ENCODE results near the gene RASGRF2.

Gene RASGRF2

DNA sequence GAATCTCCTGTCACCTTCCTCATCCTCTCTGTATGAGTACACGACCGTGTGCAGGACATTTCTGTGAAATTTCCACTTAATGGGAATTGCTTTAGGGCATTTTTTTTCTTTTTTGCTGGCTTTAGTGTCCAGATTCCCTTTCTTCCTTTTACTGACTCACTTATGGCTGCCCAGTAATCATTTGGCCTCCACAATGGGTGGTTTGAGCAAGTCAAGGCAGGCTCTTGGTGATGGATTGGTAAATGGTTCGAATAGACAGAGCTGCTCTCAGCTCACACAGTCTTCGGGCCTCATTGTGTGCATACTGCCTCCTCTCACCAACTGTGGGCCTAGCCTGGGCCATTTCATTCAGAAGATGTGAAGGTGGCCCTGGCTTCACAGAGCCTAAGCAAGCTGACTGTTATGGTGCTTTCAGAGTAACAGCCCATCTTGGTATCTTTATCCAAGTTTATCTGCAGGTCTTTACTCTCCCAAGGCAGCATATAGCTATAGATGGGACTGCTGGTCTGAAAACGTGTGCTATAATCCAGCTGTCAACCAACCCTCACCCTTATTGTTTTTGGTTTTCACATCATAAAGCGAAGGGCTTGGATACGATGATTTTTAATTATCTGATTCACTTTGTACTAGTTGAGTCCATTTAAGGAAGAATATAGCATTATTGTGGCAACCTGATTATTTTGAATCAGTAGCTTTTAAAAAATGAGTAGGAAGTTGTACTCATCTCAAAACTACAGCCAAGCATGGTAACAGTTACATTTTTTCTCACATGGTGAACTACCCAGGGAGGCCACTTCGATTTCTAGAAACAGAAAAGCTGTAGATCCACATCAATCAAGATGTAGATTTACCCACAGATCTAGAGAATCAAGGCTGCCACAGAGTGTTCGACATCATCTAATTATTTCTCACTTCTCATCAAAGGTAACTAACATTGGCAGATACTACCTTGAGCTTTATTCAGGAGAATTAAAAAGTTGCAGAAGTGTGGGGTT lies 222.5 kb downstream of the RASGRF2 start:
- TF ChIP-seq, protein P1, sequence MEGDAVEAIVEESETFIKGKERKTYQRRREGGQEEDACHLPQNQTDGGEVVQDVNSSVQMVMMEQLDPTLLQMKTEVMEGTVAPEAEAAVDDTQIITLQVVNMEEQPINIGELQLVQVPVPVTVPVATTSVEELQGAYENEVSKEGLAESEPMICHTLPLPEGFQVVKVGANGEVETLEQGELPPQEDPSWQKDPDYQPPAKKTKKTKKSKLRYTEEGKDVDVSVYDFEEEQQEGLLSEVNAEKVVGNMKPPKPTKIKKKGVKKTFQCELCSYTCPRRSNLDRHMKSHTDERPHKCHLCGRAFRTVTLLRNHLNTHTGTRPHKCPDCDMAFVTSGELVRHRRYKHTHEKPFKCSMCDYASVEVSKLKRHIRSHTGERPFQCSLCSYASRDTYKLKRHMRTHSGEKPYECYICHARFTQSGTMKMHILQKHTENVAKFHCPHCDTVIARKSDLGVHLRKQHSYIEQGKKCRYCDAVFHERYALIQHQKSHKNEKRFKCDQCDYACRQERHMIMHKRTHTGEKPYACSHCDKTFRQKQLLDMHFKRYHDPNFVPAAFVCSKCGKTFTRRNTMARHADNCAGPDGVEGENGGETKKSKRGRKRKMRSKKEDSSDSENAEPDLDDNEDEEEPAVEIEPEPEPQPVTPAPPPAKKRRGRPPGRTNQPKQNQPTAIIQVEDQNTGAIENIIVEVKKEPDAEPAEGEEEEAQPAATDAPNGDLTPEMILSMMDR (IDR thresholded peaks at IDR 0.05) = no peak
- TF ChIP-seq ZFX (IDR thresholded peaks at IDR 0.05; ENCODE audit: borderline replicate concordance) = no peak
- no peak overlapping the region for H3K27ac ChIP-seq

DNA sequence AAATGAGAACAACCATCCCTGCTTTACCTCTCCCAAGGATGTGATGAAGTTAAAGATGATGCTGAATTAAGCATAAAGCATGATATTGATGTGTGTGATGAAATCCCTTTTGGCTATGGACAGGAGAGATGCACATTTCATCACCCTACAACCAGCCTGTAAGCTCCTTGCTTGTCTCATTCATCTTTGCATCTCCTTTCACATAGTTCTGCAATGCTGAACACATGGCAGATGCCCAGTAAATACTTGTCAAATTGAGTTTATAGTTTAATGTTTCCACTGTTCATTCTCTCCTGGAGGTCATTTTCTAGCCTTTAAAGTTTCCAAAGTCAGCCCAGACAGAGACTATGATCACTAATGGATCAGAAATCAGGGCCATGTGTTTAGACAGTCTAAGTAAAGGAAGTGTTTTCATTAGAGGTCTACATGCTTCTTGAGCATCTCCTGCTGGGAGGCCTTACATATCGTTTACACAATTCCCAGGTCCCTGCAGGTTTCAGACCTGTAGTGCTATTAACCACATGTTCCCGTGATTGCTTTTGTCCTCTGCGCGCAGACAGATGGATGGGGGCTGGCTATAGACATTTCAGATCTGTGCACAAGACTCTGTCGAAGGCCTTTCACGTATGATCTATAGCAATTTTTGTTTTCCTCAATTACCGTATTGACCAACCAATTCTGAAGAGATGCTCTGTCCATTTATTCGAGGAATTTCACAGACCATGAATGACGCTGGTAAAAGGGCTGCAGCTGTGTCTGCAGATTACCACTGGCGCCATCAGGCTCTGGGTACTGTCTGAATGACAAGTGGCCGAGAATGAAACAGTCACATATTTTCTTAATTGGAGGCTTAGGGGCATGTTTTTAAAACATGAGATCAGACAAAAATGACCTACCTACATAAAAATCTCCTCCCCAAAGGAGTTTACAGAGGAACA lies 223.9 kb downstream of the RASGRF2 start:
- TF ChIP-seq, protein P1 (IDR thresholded peaks at IDR 0.05) = no peak
- TF ChIP-seq ZFX (IDR thresholded peaks at IDR 0.05; ENCODE audit: borderline replicate concordance) = no peak
- no peak overlapping the region for H3K27ac ChIP-seq

DNA sequence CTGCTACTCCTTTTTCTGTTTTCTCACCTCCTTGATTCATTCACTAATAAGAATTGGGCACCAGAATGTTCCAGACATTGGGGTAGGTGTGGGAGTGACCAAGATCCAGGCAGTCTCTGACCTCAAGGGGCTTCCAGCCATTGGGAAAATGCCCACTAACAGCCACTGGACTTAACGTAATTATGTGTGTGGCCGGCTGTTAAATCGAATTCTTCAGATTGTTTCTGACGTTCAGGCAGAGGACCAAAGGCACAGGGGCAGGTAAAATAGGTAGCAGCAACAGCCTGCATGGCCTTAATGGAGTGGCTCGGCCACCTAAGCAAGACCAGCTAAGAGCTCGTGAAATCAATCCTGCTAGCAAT lies 224.6 kb downstream of the RASGRF2 start:
- H3K27ac ChIP-seq = no peak overlapping the region
- TF ChIP-seq ZFX (IDR thresholded peaks at IDR 0.05; ENCODE audit: borderline replicate concordance) = no peak
- TF ChIP-seq, protein P1 (IDR thresholded peaks at IDR 0.05) = no peak

DNA sequence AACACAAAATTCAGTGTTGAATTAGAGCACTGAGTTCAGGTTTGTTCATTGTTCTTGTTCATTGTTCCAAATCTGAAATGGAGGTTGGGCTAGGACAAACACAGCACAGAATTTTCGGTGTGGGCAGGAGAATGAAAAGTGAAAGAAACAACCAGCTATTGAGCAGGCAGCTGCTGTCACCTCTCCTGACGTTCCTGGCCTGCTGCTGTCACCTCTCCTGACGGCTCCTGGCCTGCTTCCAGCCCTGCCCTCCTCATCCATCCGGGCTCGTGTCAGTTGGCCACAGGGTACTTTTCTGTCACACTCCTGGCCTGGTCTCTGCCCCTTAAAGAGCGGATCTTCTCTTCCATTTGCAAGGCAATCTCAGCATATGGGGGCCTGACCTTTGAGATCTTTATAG lies 227.7 kb downstream of the RASGRF2 start:
- H3K27ac ChIP-seq = no peak overlapping the region
- TF ChIP-seq ZFX (IDR thresholded peaks at IDR 0.05; ENCODE audit: borderline replicate concordance) = no peak
- TF ChIP-seq, protein P1 (IDR thresholded peaks at IDR 0.05) = no peak

DNA sequence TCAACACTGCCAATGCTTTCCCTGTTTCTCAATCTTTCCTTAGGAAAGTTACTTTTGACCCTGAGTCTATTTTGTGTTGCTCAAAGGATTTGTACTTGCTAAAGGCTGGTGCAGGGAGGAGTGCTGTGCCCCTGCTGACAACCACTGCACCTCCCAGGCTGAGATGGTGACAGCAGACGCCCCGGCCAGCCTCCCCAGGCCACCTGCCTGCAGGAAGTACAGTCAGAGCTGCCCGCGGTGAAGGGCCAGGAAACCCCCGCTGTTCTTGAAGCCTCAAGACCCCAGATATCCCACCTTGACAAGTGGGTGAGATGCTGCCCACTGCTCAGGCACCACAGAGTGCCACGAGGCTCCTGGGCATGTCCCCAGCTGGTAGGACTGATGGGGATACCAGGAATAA lies 228.8 kb downstream of the RASGRF2 start:
- no peak overlapping the region for H3K27ac ChIP-seq
- TF ChIP-seq ZFX (IDR thresholded peaks at IDR 0.05; ENCODE audit: borderline replicate concordance) = no peak
- TF ChIP-seq, protein P1 (IDR thresholded peaks at IDR 0.05) = no peak

DNA sequence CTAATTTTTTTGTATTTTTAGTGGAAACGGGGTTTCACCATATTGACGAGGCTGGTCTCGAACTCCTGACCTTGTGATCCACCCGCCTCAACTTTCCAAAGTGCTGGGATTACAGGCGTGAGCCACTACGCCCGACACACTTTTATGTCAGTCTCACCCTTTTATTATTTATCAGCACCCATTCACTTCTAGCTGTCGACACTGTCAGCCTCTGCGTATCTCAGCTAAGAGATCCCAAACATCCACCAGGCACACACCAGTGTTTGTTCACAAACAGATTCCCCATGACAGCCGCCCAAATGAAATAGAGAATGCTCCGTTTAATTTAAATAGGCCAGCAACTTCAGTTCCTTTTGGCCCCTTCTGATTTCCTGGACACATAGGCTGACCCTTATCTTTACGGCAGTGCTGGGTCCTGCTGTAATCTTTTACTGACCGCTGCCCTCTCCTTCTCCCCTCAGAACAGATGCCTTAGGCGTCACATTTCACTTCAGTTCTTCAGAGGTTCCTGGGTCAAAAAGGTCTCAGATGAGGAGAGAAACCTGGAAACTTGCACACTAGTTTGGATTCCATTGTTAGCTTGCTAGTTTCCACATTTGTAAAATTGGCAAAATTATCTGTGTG lies 229.8 kb downstream of the RASGRF2 start:
- H3K27ac ChIP-seq = no peak overlapping the region
- TF ChIP-seq ZFX (IDR thresholded peaks at IDR 0.05; ENCODE audit: borderline replicate concordance) = no peak
- TF ChIP-seq, protein P1 (IDR thresholded peaks at IDR 0.05) = no peak
